Small intestine (tissue), 7 donors: ENCODE measurements around the gene NME9. TPM values are rescaled to one million over a fixed set of nuclear protein-coding genes. Genes with fewer than 3 reads are reported as not detected.

Experiments used
- DNase-seq, 2 donors: peaks; one replicate each; pipeline versions ENCODE4 v3.0.0 to v3.0.0-alpha.2; 2013
- FAIRE-seq: peaks from 2 replicates; lab custom pipeline; 2012; peaks lifted over from hg19 to GRCh38; lab: Jason Lieb, UNC
- H3K27ac ChIP-seq, 3 donors: one replicate each; pipeline ENCODE4 v1.5.1; 2013; ENCODE audit warnings: low read length in 2 of 3, mild to moderate bottlenecking in 2 of 3, control low read depth in 1 of 3, inconsistent platforms in 1 of 3, low read depth in 1 of 3, moderate library complexity in 1 of 3
- H3K27me3 ChIP-seq, 3 donors: one replicate each; pipeline ENCODE4 v1.6.1; 2013; ENCODE audit warnings: low read length in 3 of 3, inconsistent platforms in 1 of 3; ENCODE audit not compliant: control insufficient read depth in 3 of 3, insufficient read depth in 3 of 3
- H3K36me3 ChIP-seq, 3 donors: one replicate each; pipeline ENCODE4 v1.6.1; 2013; ENCODE audit warnings: low read length in 3 of 3, inconsistent platforms in 1 of 3, low read depth in 1 of 3, mild to moderate bottlenecking in 1 of 3, moderate library complexity in 1 of 3; ENCODE audit not compliant: control insufficient read depth in 3 of 3, insufficient read depth in 2 of 3
- H3K4me1 ChIP-seq, 3 donors: one replicate each; pipeline ENCODE4 v1.6.1; 2013; ENCODE audit warnings: low read length in 2 of 3, inconsistent platforms in 1 of 3, low read depth in 1 of 3, mild to moderate bottlenecking in 1 of 3, moderate library complexity in 1 of 3; ENCODE audit not compliant: control insufficient read depth in 3 of 3, insufficient read depth in 2 of 3
- H3K4me3 ChIP-seq, 3 donors: one replicate each; pipeline ENCODE4 v1.5.1; 2013; ENCODE audit warnings: low read length in 3 of 3, control low read depth in 1 of 3, inconsistent platforms in 1 of 3, low read depth in 1 of 3, mild to moderate bottlenecking in 1 of 3, moderate library complexity in 1 of 3
- H3K9me3 ChIP-seq, 2 donors: one replicate each; pipeline ENCODE4 v1.6.1; 2013; ENCODE audit warnings: low read depth in 1 of 2, low read length in 1 of 2; ENCODE audit not compliant: control insufficient read depth in 2 of 2, insufficient read depth in 1 of 2
- WGBS, 3 donors: extraction: QIAGEN DNeasy Blood & Tissue Kit; methylation state at CpG; one replicate each; pipeline ENCODE4 v1.1.7; 2013; 5-methylcytosine and 5-hydroxymethylcytosine counted together
- polyA plus RNA-seq, 4 donors: library from polyadenylated mRNA; stranded (reverse) in 3 of 4; unstranded in 1 of 4; fragments of 200-250 nt in 3 of 4; fragments of 120-200 nt in 1 of 4; gene quantifications; one replicate each; pipeline versions ENCODE4 v1.2.1 to v1.2.3, GENCODE V29; 2013
- donor health status: healthy with polysubstance abuse.
- donor health status: control.
- donor health status: control.
- donor health status: Bipolar disorder and iron deficiency.
- donor health status: healthy.

Gene NME9
- polyA plus RNA-seq, 4 donors, result 0.13 to 0.84 TPM; not detected in 2

GRCh38 chr3:138366006-138366759, 36.5 kb upstream of the NME9 start:
- no peaks in the 10 kb centered on the region for H3K9me3 ChIP-seq
- no peak overlapping the region for H3K4me3 ChIP-seq
- H3K27ac ChIP-seq, result no peak overlapping the region
- H3K36me3 ChIP-seq, result no peaks in the 10 kb centered on the region
- 54 to 71% (median 69%) methylated on average over 8 of the region's 8 CpGs for WGBS, 3 donors
- H3K4me1 ChIP-seq, result no peaks in the 10 kb centered on the region
- FAIRE-seq (no peak), DNase-seq (no peak)
- no peaks in the 10 kb centered on the region for H3K27me3 ChIP-seq

DNA sequence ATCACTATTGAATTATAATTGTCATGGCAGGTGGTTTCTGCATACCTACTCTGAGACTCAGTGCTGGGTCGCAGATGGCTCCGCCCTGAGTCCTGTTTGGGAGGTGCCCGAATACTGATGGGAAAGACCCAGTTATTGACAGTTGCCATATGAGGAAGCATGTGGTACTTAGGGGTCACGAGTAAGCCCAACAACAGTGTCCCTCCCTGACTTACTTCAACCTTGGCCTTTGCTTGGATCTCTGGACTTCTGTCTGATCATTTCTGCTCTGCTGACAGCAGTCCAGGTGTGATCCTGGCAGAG, 35.6 kb upstream of the NME9 start:
- Histone ChIP-seq H3K36me3 (no peaks in the 10 kb centered on the region), H3K27ac (no peak overlapping the region), H3K4me1 (no peaks in the 10 kb centered on the region), H3K9me3 (no peaks in the 10 kb centered on the region), H3K27me3 (no peaks in the 10 kb centered on the region), H3K4me3 (no peak overlapping the region)
- DNase-seq (no peak), FAIRE-seq (no peak)
- WGBS, 3 donors, result 79 to 89% (median 81%) methylated on average over 4 of the region's 4 CpGs

- Histone ChIP-seq H3K4me3 (no peak overlapping the region), H3K4me1 (no peaks in the 10 kb centered on the region), H3K9me3 (no peaks in the 10 kb centered on the region), H3K27me3 (no peaks in the 10 kb centered on the region), H3K27ac (no peak overlapping the region), H3K36me3 (no peaks in the 10 kb centered on the region)
- WGBS, 3 donors, result 78 to 85% (median 80%) methylated on average over 6 of the region's 6 CpGs
- DNase-seq (no peak), FAIRE-seq (no peak)
These were observed 35.0 kb upstream of the NME9 start for GRCh38 chr3:138364356-138365252.

- H3K4me1 ChIP-seq, result no peaks in the 10 kb centered on the region
- H3K36me3 ChIP-seq, result no peaks in the 10 kb centered on the region
- FAIRE-seq (no peak), DNase-seq (no peak)
- no peak overlapping the region for H3K4me3 ChIP-seq
- no peak overlapping the region for H3K27ac ChIP-seq
- no peaks in the 10 kb centered on the region for H3K27me3 ChIP-seq
- 83 to 93% (median 87%) methylated on average over 4 of the region's 4 CpGs for WGBS, 3 donors
- H3K9me3 ChIP-seq, result no peaks in the 10 kb centered on the region
These were observed 33.7 kb upstream of the NME9 start for GRCh38 chr3:138363322-138363721.

DNA sequence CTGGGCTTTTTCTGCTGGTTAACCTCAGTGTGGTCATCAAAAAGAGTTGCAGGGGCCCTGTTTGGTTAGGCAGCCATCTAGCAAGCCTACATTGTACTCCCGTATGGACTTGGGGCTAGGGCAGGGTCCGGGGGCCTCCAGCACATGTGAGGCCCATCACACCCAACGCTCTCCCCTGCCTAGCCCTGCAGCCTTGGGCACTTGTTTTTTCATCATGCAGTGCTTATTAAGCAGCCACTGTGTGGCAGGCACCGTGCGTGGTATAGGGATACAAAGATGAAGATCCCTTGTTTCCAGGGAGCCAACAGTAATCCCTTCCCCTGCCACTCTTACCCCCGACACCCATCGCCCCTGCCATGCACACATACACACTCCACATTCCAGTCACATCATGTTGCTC, 32.9 kb upstream of the NME9 start:
- DNase-seq (no peak), FAIRE-seq (no peak)
- H3K4me3 ChIP-seq, result no peak overlapping the region
- no peaks in the 10 kb centered on the region for H3K9me3 ChIP-seq
- H3K36me3 ChIP-seq, result no peaks in the 10 kb centered on the region
- no peak overlapping the region for H3K27ac ChIP-seq
- no peaks in the 10 kb centered on the region for H3K27me3 ChIP-seq
- no peaks in the 10 kb centered on the region for H3K4me1 ChIP-seq
- WGBS, 3 donors, result 86 to 89% (median 89%) methylated on average over 7 of the region's 7 CpGs

- Histone ChIP-seq H3K4me1 (no peaks in the 10 kb centered on the region), H3K4me3 (no peak overlapping the region), H3K27me3 (no peaks in the 10 kb centered on the region), H3K27ac (no peak overlapping the region), H3K9me3 (no peaks in the 10 kb centered on the region), H3K36me3 (no peaks in the 10 kb centered on the region)
- DNase-seq, result no peak
- FAIRE-seq, result no peak
- 82 to 90% (median 86%) methylated on average over 7 of the region's 7 CpGs for WGBS, 3 donors
These were observed 31.9 kb upstream of the NME9 start for GRCh38 chr3:138361561-138361971.

DNA sequence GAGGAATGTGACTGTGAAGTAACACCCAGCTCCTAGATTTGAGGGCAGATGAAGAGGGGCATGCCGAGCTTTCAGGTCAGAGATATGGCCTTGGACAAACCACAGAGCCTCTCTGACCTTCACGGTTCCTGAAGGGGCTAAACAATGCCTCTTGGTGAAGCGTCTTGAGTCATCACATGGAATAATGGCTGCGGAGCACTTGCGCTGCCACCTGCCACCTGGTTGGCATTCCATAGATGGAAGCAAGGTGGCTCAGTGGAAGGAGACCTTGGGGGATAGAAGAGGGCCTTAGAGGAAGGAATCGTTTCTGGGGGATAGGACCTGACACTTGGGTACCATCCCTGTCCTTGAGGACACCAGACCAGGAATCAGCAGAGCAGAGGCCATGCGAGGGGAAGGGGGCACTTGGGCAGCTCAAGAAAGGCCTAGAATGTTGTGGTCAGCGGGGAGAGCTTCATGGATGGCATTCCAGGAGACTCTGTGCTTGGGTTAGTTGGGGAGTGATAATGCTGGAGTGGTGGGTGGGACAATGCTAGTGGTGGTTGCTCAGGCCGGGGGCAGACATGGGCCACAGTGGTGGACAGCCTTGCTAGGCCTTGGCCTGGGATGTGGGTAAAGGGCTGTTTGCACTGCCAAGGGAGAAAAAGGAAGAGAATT, 31.3 kb upstream of the NME9 start:
- DNase-seq (no peak), FAIRE-seq (no peak)
- 80 to 88% (median 85%) methylated on average over 9 of the region's 9 CpGs for WGBS, 3 donors

More for the DNA sequence above, 31.3 kb upstream of the NME9 start:
- no peaks in the 10 kb centered on the region for H3K9me3 ChIP-seq
- H3K27ac ChIP-seq, result no peak overlapping the region
- H3K4me3 ChIP-seq, result no peak overlapping the region
- no peaks in the 10 kb centered on the region for H3K4me1 ChIP-seq
- no peaks in the 10 kb centered on the region for H3K27me3 ChIP-seq
- H3K36me3 ChIP-seq, result no peaks in the 10 kb centered on the region
